GM12878 (cell line): ENCODE data around the gene KPNA1. TPM values are rescaled to one million over a fixed set of nuclear protein-coding genes. Genes with fewer than 3 reads are reported as not detected.

Experiments
- ATF7 ChIP-seq: fragments of 450-650 bp; IDR thresholded peaks from 2 replicates; pipeline ENCODE4 v1.6.1; 2016; ENCODE audit warnings: low read depth, mild to moderate bottlenecking
- REST ChIP-seq: IDR thresholded peaks from 2 replicates; pipeline ENCODE4 v1.6.1; 2012; ENCODE audit warnings: mild to moderate bottlenecking, low read depth, low read length
- SPI1 ChIP-seq: IDR thresholded peaks from 2 replicates; pipeline ENCODE4 v1.6.1; 2011; ENCODE audit warnings: low read depth, mild to moderate bottlenecking, low read length, moderate library complexity, borderline replicate concordance; ENCODE audit not compliant: insufficient read depth
- ZBED1 ChIP-seq: IDR thresholded peaks from 2 replicates; pipeline ENCODE4 v1.6.1; 2016; ENCODE audit warnings: borderline replicate concordance
- ZNF687 ChIP-seq: fragments of 450-650 bp; IDR thresholded peaks from 2 replicates; pipeline ENCODE4 v1.6.1; 2017; ENCODE audit warnings: mild to moderate bottlenecking, moderate library complexity
- polyA plus RNA-seq, 11 experiments: library from polyadenylated mRNA; depleted of rRNA in 4 of 11; unstranded in 6 of 11; stranded (reverse) in 5 of 11; fragments of >200 nt; fragmentation: Nextera tagmentation in 4 of 11; fragmentation: Illumina TruSeq in 1 of 11; extraction: Ambion mirVana in 4 of 11; extraction: Trizol in 1 of 11; gene quantifications; 1 replicate in 1 of 11; 2 replicates in 10 of 11; pipeline versions ENCODE4 v1.2.1 to v1.2.3, GENCODE V29; 2011 to 2016; ENCODE audit warnings: inconsistent platforms in 2 of 11, missing spikeins in 2 of 11, low read depth in 1 of 11
- total RNA-seq, 4 experiments: library from RNA; depleted of rRNA in 3 of 4; stranded (reverse); fragments of >200 nt in 3 of 4; fragmentation: Illumina TruSeq in 1 of 4; extraction: Trizol in 1 of 4; gene quantifications; 2 replicates each; pipeline versions ENCODE4 v1.2.1 to v1.2.3, GENCODE V29; 2013 to 2021

KPNA1 gene
- total and polyA plus RNA-seq, 10 of the 15 experiments (the other 5 are each of a cell fraction or from before 2014, with no cell fraction given), result 8.5 to 52.7 (median 41.0) TPM

- TF ChIP-seq REST, result no peak
- TF ChIP-seq ATF7, result no peak
- TF ChIP-seq ZBED1, result no peak
- no peak for TF ChIP-seq ZNF687
- TF ChIP-seq SPI1, result no peak
These were observed 115.8 kb downstream of the KPNA1 start (continued) for GRCh38 chr3:122398920-122399319.
